Ascending aorta (tissue), 2 donors: Measurements from ENCODE around the gene CLASP1. TPM values are rescaled to one million over a fixed set of nuclear protein-coding genes. Genes with fewer than 3 reads are reported as not detected.

ENCODE experiments used
- DNase-seq, 2 donors: peaks; one replicate each; pipeline ENCODE4 v3.0.0-alpha.2; 2019; ENCODE audit warnings: low spot score in 2 of 2
- H3K27ac ChIP-seq, 2 donors: fragments of 200-600 bp; sonication (generic); one replicate each; pipeline ENCODE4 v1.5.1; 2016 to 2017; ENCODE audit warnings: mild to moderate bottlenecking in 1 of 2
- H3K27me3 ChIP-seq: fragments of 200-600 bp; sonication (generic); one replicate; pipeline ENCODE4 v1.5.1; 2017
- H3K36me3 ChIP-seq, 2 donors: fragments of 200-600 bp; sonication (generic); one replicate each; pipeline ENCODE4 v1.5.1; 2016
- H3K4me1 ChIP-seq, 2 donors: fragments of 200-600 bp; sonication (generic); one replicate each; pipeline ENCODE4 v1.5.1; 2016 to 2017; ENCODE audit warnings: mild to moderate bottlenecking in 1 of 2
- H3K4me3 ChIP-seq, 2 donors: fragments of 200-600 bp; sonication (generic); one replicate each; pipeline ENCODE4 v1.5.1; 2016 to 2017; ENCODE audit warnings: mild to moderate bottlenecking in 1 of 2
- H3K9me3 ChIP-seq, 2 donors: fragments of 200-600 bp; sonication (generic); one replicate each; pipeline ENCODE4 v1.5.1; 2016
- CTCF ChIP-seq, 3 experiments: fragments of 200-600 bp in 2 of 3; fragments of 450-650 bp in 1 of 3; sonication (generic) in 2 of 3; IDR thresholded peaks; one replicate each; pipeline ENCODE4 v1.5.1; 2016 to 2019; ENCODE audit warnings: antibody characterized with exemption in 3 of 3, mild to moderate bottlenecking in 1 of 3, moderate library complexity in 1 of 3
- intact Hi-C: fragments of 100-400 bp; cut with DNase I; formaldehyde crosslinking; loops from one replicate; pipeline ENCODE4 v1.15.1; 2023
- total RNA-seq: library from RNA; depleted of rRNA; stranded (reverse); fragments of >200 nt; gene quantifications from one replicate; pipeline ENCODE4 v1.1.0, GENCODE V29; 2016

The CLASP1 gene
- total RNA-seq, 1 donor from 2014 or later = 78.0 TPM

- intact Hi-C loops = no loop called here
These were observed 180.3 kb downstream of the CLASP1 start for GRCh38 chr2:121468936-121469335.

GRCh38 chr2:121459291-121459690, 190.0 kb downstream of the CLASP1 start:
- intact Hi-C loops = no loop called here
- no peak for DNase-seq
- Histone ChIP-seq H3K4me1 (no peaks in the 10 kb centered on the region), H3K9me3 (no peaks in the 10 kb centered on the region), H3K27ac (no peak overlapping the region), H3K4me3 (no peak overlapping the region), H3K36me3 (peaks cover 14 to 74% of the 10 kb centered on the region in 2 donors), H3K27me3 (no peaks in the 10 kb centered on the region)
- no peak for TF ChIP-seq CTCF (IDR thresholded peaks at IDR 0.05)

More at GRCh38 chr2:121468936-121469335, 180.3 kb downstream of the CLASP1 start:
- H3K27me3 ChIP-seq = no peaks in the 10 kb centered on the region
- H3K9me3 ChIP-seq = no peaks in the 10 kb centered on the region
- no peak overlapping the region for H3K4me3 ChIP-seq
- no peak for TF ChIP-seq CTCF (IDR thresholded peaks at IDR 0.05)
- H3K36me3 ChIP-seq = peaks cover 34 to 42% of the 10 kb centered on the region in 2 donors
- no peak for DNase-seq
- peaks cover 0 to 10% of the 10 kb centered on the region in 2 donors for H3K4me1 ChIP-seq
- H3K27ac ChIP-seq = no peak overlapping the region

GRCh38 chr2:121456325-121456724, 192.9 kb downstream of the CLASP1 start:
- Histone ChIP-seq H3K4me1 (no peaks in the 10 kb centered on the region), H3K27me3 (no peaks in the 10 kb centered on the region), H3K4me3 (no peak overlapping the region), H3K27ac (no peak overlapping the region), H3K36me3 (peaks cover 10 to 64% of the 10 kb centered on the region in 2 donors), H3K9me3 (no peaks in the 10 kb centered on the region)
- intact Hi-C loops = no loop called here
- TF ChIP-seq CTCF (IDR thresholded peaks at IDR 0.05) = no peak
- DNase-seq = no peak

GRCh38 chr2:121455446-121455845, 193.8 kb downstream of the CLASP1 start:
- no peak for DNase-seq
- Histone ChIP-seq H3K27me3 (no peaks in the 10 kb centered on the region), H3K9me3 (no peaks in the 10 kb centered on the region), H3K36me3 (peaks cover 15 to 65% of the 10 kb centered on the region in 2 donors), H3K4me1 (no peaks in the 10 kb centered on the region), H3K27ac (no peak overlapping the region), H3K4me3 (no peak overlapping the region)
- intact Hi-C loops = no loop called here
- TF ChIP-seq CTCF (IDR thresholded peaks at IDR 0.05) = no peak

GRCh38 chr2:121454549-121455090, 194.6 kb downstream of the CLASP1 start:
- Histone ChIP-seq H3K9me3 (no peaks in the 10 kb centered on the region), H3K4me1 (no peaks in the 10 kb centered on the region), H3K4me3 (no peak overlapping the region), H3K36me3 (peaks cover 23 to 65% of the 10 kb centered on the region in 2 donors), H3K27ac (no peak overlapping the region), H3K27me3 (no peaks in the 10 kb centered on the region)
- DNase-seq = no peak
- TF ChIP-seq CTCF (IDR thresholded peaks at IDR 0.05) = no peak
- intact Hi-C loops = no loop called here

GRCh38 chr2:121451398-121451797, 197.9 kb downstream of the CLASP1 start:
- intact Hi-C loops = no loop called here
- H3K27me3 ChIP-seq = no peaks in the 10 kb centered on the region
- no peaks in the 10 kb centered on the region for H3K4me1 ChIP-seq
- no peaks in the 10 kb centered on the region for H3K9me3 ChIP-seq
- H3K4me3 ChIP-seq = no peak overlapping the region
- no peak for TF ChIP-seq CTCF (IDR thresholded peaks at IDR 0.05)
- H3K36me3 ChIP-seq = peaks cover 54 to 67% of the 10 kb centered on the region in 2 donors
- no peak for DNase-seq
- H3K27ac ChIP-seq = no peak overlapping the region
